Transverse colon (tissue), 4 donors: ENCODE results near the gene NR0B2.
"Not testable (repeated sequence)": the region's sequence is repeated elsewhere in the genome, so short reads cannot be mapped to it uniquely, and the experiment has no call there.

Experiments
- CTCF ChIP-seq, 5 experiments: fragments of 200-600 bp in 3 of 5; fragments of 450-650 bp in 2 of 5; sonication (generic) in 3 of 5; IDR thresholded peaks; 1 replicate in 2 of 5; 2 replicates in 3 of 5; pipeline ENCODE4 v1.5.1; 2016 to 2017; ENCODE audit warnings: antibody characterized with exemption in 5 of 5, inconsistent platforms in 3 of 5, mild to moderate bottlenecking in 2 of 5, moderate library complexity in 1 of 5
- POLR2A ChIP-seq: fragments of 450-650 bp; IDR thresholded peaks from one replicate; pipeline ENCODE4 v1.6.1; 2016; ENCODE audit warnings: antibody characterized with exemption, mild to moderate bottlenecking, moderate library complexity
- POLR2AphosphoS5 ChIP-seq, 3 donors: sonication (generic); formaldehyde crosslinking; IDR thresholded peaks; one replicate each; pipeline ENCODE4 v1.6.1; 2016; ENCODE audit warnings: antibody characterized with exemption in 3 of 3

- TF ChIP-seq CTCF (IDR thresholded peaks at IDR 0.05); POLR2AphosphoS5 (IDR thresholded peaks at IDR 0.05); POLR2A: not testable (repeated sequence)
These were observed 40.7 kb downstream of the NR0B2 start for GRCh38 chr1:26873097-26873496.
